Measurements from ENCODE around the gene PNPLA6. TPM values are rescaled to one million over a fixed set of nuclear protein-coding genes. Genes with fewer than 3 reads are reported as not detected.

PNPLA6 gene
- 78.7 and 155 TPM in 2 replicates for total RNA-seq

GRCh38 chr19:7535047-7535997 lies at the start of gene PNPLA6:
Gene PNPLA6 (plus strand): TSS chr19:7535717. CDS start chr19:7535789, 72 bp downstream.

GRCh38 chr19:7488736-7489353 lies 46.7 kb upstream of the PNPLA6 start, which contains the start of gene PEX11G:
Gene PEX11G (minus strand): TSS chr19:7489035. CDS start chr19:7489010, 25 bp downstream.

GRCh38 chr19:7515645-7516151 lies 19.8 kb upstream of the PNPLA6 start, which contains the start of gene ZNF358:
Gene ZNF358 (plus strand): TSS chr19:7516103. CDS start chr19:7519243, 3,140 bp downstream.

GRCh38 chr19:7522072-7522922 lies 13.2 kb upstream of the PNPLA6 start, which contains the start of gene MCOLN1:
Gene MCOLN1 (plus strand): TSS chr19:7522624. CDS start chr19:7522751, 127 bp downstream.

GRCh38 chr19:7595466-7596133 lies 60.1 kb downstream of the PNPLA6 start, which contains the start of gene CAMSAP3:
Gene CAMSAP3 (plus strand): TSS chr19:7595863. CDS start chr19:7596003, 140 bp downstream.

Other genes starting within 250 kb of the PNPLA6 start
- gene INSR, start 241.3 kb upstream of the PNPLA6 start, total RNA-seq: 10.9 and 30.6 TPM in 2 replicates
- 36.7 and 52.3 TPM in 2 replicates for gene ARHGEF18, start 186.8 kb upstream of the PNPLA6 start, total RNA-seq
- gene PEX11G, start 46.7 kb upstream of the PNPLA6 start, total RNA-seq: 4.3 and 7.1 TPM in 2 replicates
- 18.0 and 42.2 TPM in 2 replicates for gene ZNF358, start 19.6 kb upstream of the PNPLA6 start, total RNA-seq
- 7.1 and 8.4 TPM in 2 replicates for gene MCOLN1, start 13.1 kb upstream of the PNPLA6 start, total RNA-seq
- under 0.01 TPM in 1 of 2 replicates, not detected in the other for gene CAMSAP3, start 60.1 kb downstream of the PNPLA6 start, total RNA-seq
- 38.7 TPM in 2 replicates for gene XAB2, start 93.8 kb downstream of the PNPLA6 start, total RNA-seq
- 7.3 and 14.4 TPM in 2 replicates for gene PET100, start 94.1 kb downstream of the PNPLA6 start, total RNA-seq
- not detected in 2 replicates for gene PCP2, start 98.0 kb downstream of the PNPLA6 start, total RNA-seq
- gene STXBP2, start 101.4 kb downstream of the PNPLA6 start, total RNA-seq: 7.4 and 9.0 TPM in 2 replicates
- not detected in 2 replicates for gene RETN, start 133.3 kb downstream of the PNPLA6 start, total RNA-seq
- not detected in 2 replicates for gene MCEMP1, start 141.4 kb downstream of the PNPLA6 start, total RNA-seq
- 55.4 and 125 TPM in 2 replicates for gene TRAPPC5, start 145.1 kb downstream of the PNPLA6 start, total RNA-seq
- gene FCER2, start 166.4 kb downstream of the PNPLA6 start, total RNA-seq: not detected in 2 replicates
- not detected in 2 replicates for gene CLEC4G, start 196.4 kb downstream of the PNPLA6 start, total RNA-seq
- gene CD209, start 211.8 kb downstream of the PNPLA6 start, total RNA-seq: not detected in 2 replicates
- gene CLEC4M, start 227.5 kb downstream of the PNPLA6 start, total RNA-seq: not detected in 2 replicates